Stimulated activated naive B cell treated with anti-CD40 and anti-IgM and Interleukin-4, amounts not matched to agents 10 μg/mL and 1 μg/mL and 100 μg/mL, for 72 hours (primary cell): Measurements from ENCODE around the gene ZNF641.

Experiments used
- ATAC-seq, 2 donors: fragments of 150-1000 bp; cut with Tn5 transposase; replicated peaks; 2 replicates each; pipeline ENCODE4 v1.10.0; 2021; ENCODE audit warnings: moderate library complexity in 1 of 2
- DNase-seq: peaks from one replicate; pipeline ENCODE4 v3.0.0; 2021
- H3K27ac Mint-ChIP-seq: one replicate; pipeline ENCODE4 v1.8.0; 2022; ENCODE audit warnings: mild to moderate bottlenecking, mixed read lengths
- H3K27me3 Mint-ChIP-seq, 2 donors: one replicate each; pipeline ENCODE4 v1.8.0; 2022; ENCODE audit warnings: mixed read lengths in 2 of 2
- H3K36me3 Mint-ChIP-seq, 2 donors: one replicate each; pipeline ENCODE4 v1.8.0; 2022; ENCODE audit warnings: mixed read lengths in 2 of 2, mild to moderate bottlenecking in 1 of 2
- H3K4me1 Mint-ChIP-seq, 2 donors: one replicate each; pipeline ENCODE4 v1.8.0; 2022; ENCODE audit warnings: mixed read lengths in 2 of 2, mild to moderate bottlenecking in 1 of 2
- H3K4me3 Mint-ChIP-seq, 2 donors: one replicate each; pipeline ENCODE4 v1.8.0; 2022; ENCODE audit warnings: mild to moderate bottlenecking in 2 of 2, mixed read lengths in 2 of 2, moderate library complexity in 1 of 2
- H3K9me3 Mint-ChIP-seq, 2 donors: one replicate each; pipeline ENCODE4 v1.8.0; 2022; ENCODE audit warnings: mixed read lengths in 2 of 2, mild to moderate bottlenecking in 1 of 2

The ZNF641 gene

GRCh38 chr12:48350249-48351021, at the start of gene ZNF641:
Gene ZNF641 (minus strand): TSS chr12:48350919. CDS start chr12:48348090, 2,829 bp downstream.
- peaks cover 16 to 18% of the 10 kb centered on the region in 2 donors for H3K36me3 Mint-ChIP-seq
- H3K27ac Mint-ChIP-seq = peak within 1 kb of the TSS; percentile 94
- no peaks in the 10 kb centered on the region for H3K9me3 Mint-ChIP-seq
- ATAC-seq (peak; percentile 88 to 89), DNase-seq (peak; percentile 53)
- peaks cover 16 to 19% of the 10 kb centered on the region in 2 donors for H3K4me1 Mint-ChIP-seq
- no peaks in the 10 kb centered on the region for H3K27me3 Mint-ChIP-seq
- peak within 1 kb of the TSS; percentile 94 to 96 for H3K4me3 Mint-ChIP-seq

- no peak overlapping the region for H3K27ac Mint-ChIP-seq
Measured at GRCh38 chr12:48390026-48390425, 39.3 kb upstream of the ZNF641 start.

GRCh38 chr12:48389409-48389808, 38.7 kb upstream of the ZNF641 start:
- no peak for ATAC-seq
- peaks cover 32 to 53% of the 10 kb centered on the region in 2 donors for H3K27me3 Mint-ChIP-seq
- H3K9me3 Mint-ChIP-seq = peaks cover 0 to 3% of the 10 kb centered on the region in 2 donors

More at GRCh38 chr12:48390026-48390425, 39.3 kb upstream of the ZNF641 start:
- Mint-ChIP-seq H3K4me3 (no peak overlapping the region), H3K27me3 (peaks cover 38 to 56% of the 10 kb centered on the region in 2 donors), H3K4me1 (no peaks in the 10 kb centered on the region), H3K9me3 (peaks cover 0 to 3% of the 10 kb centered on the region in 2 donors), H3K36me3 (no peaks in the 10 kb centered on the region)
- no peak for DNase-seq
- ATAC-seq = no peak

GRCh38 chr12:48388938-48389337, 38.2 kb upstream of the ZNF641 start:
- Mint-ChIP-seq H3K4me1 (no peaks in the 10 kb centered on the region), H3K36me3 (no peaks in the 10 kb centered on the region), H3K9me3 (peaks cover 0 to 3% of the 10 kb centered on the region in 2 donors), H3K4me3 (no peak overlapping the region), H3K27me3 (peaks cover 28 to 48% of the 10 kb centered on the region in 2 donors), H3K27ac (no peak overlapping the region)
- ATAC-seq (no peak), DNase-seq (no peak)

More at GRCh38 chr12:48389409-48389808, 38.7 kb upstream of the ZNF641 start:
- no peak overlapping the region for H3K27ac Mint-ChIP-seq
- no peak for DNase-seq
- H3K4me1 Mint-ChIP-seq = no peaks in the 10 kb centered on the region
- H3K36me3 Mint-ChIP-seq = no peaks in the 10 kb centered on the region
- H3K4me3 Mint-ChIP-seq = no peak overlapping the region

- no peaks in the 10 kb centered on the region for H3K36me3 Mint-ChIP-seq
- H3K9me3 Mint-ChIP-seq = peaks cover under 1 to 3% of the 10 kb centered on the region in 2 donors
- no peak for DNase-seq
- H3K27ac Mint-ChIP-seq = no peak overlapping the region
- H3K4me3 Mint-ChIP-seq = no peak overlapping the region
- peaks cover 30 to 46% of the 10 kb centered on the region in 2 donors for H3K27me3 Mint-ChIP-seq
- no peaks in the 10 kb centered on the region for H3K4me1 Mint-ChIP-seq
- no peak for ATAC-seq
Measured at GRCh38 chr12:48388460-48388859, 37.7 kb upstream of the ZNF641 start.

GRCh38 chr12:48380596-48380995, 29.9 kb upstream of the ZNF641 start:
- H3K36me3 Mint-ChIP-seq = no peaks in the 10 kb centered on the region
- H3K27me3 Mint-ChIP-seq = peaks cover 20 to 26% of the 10 kb centered on the region in 2 donors
- no peak overlapping the region for H3K27ac Mint-ChIP-seq
- DNase-seq (no peak), ATAC-seq (no peak)
- H3K4me1 Mint-ChIP-seq = no peaks in the 10 kb centered on the region
- peaks cover 2 to 3% of the 10 kb centered on the region in 2 donors for H3K9me3 Mint-ChIP-seq
- H3K4me3 Mint-ChIP-seq = no peak overlapping the region

- peaks cover 0 to 2% of the 10 kb centered on the region in 2 donors for H3K9me3 Mint-ChIP-seq
- no peaks in the 10 kb centered on the region for H3K4me1 Mint-ChIP-seq
- no peak for ATAC-seq
- H3K4me3 Mint-ChIP-seq = no peak overlapping the region
- no peak overlapping the region for H3K27ac Mint-ChIP-seq
- DNase-seq = no peak
- H3K36me3 Mint-ChIP-seq = no peaks in the 10 kb centered on the region
- H3K27me3 Mint-ChIP-seq = peaks cover 16 to 21% of the 10 kb centered on the region in 2 donors
Measured at GRCh38 chr12:48379794-48380193, 29.1 kb upstream of the ZNF641 start.

- Mint-ChIP-seq H3K9me3 (no peaks in the 10 kb centered on the region), H3K27me3 (peaks cover 11 to 23% of the 10 kb centered on the region in 2 donors), H3K4me1 (no peaks in the 10 kb centered on the region), H3K4me3 (no peak overlapping the region), H3K27ac (no peak overlapping the region), H3K36me3 (no peaks in the 10 kb centered on the region)
- ATAC-seq (no peak), DNase-seq (no peak)
Measured at GRCh38 chr12:48377646-48378045, 26.9 kb upstream of the ZNF641 start.

- Mint-ChIP-seq H3K27ac (no peak overlapping the region), H3K9me3 (peaks cover 0 to 3% of the 10 kb centered on the region in 2 donors), H3K4me1 (no peaks in the 10 kb centered on the region), H3K27me3 (peaks cover 7 to 29% of the 10 kb centered on the region in 2 donors), H3K4me3 (no peak overlapping the region), H3K36me3 (peaks cover 0 to under 1% of the 10 kb centered on the region in 2 donors)
- DNase-seq (no peak), ATAC-seq (no peak)
Measured at GRCh38 chr12:48374164-48374563, 23.4 kb upstream of the ZNF641 start.

GRCh38 chr12:48366131-48366530, 15.4 kb upstream of the ZNF641 start:
- H3K27ac Mint-ChIP-seq = no peak overlapping the region
- no peak for DNase-seq
- H3K4me1 Mint-ChIP-seq = peaks cover 0 to 2% of the 10 kb centered on the region in 2 donors
- no peak overlapping the region for H3K4me3 Mint-ChIP-seq
- H3K36me3 Mint-ChIP-seq = peaks cover 0 to 2% of the 10 kb centered on the region in 2 donors
- peaks cover 0 to 7% of the 10 kb centered on the region in 2 donors for H3K9me3 Mint-ChIP-seq
- peaks cover 9 to 23% of the 10 kb centered on the region in 2 donors for H3K27me3 Mint-ChIP-seq
- no peak for ATAC-seq

- H3K36me3 Mint-ChIP-seq = no peaks in the 10 kb centered on the region
- H3K4me3 Mint-ChIP-seq = no peak overlapping the region
- ATAC-seq (no peak), DNase-seq (no peak)
- no peaks in the 10 kb centered on the region for H3K27me3 Mint-ChIP-seq
- H3K27ac Mint-ChIP-seq = no peak overlapping the region
- H3K9me3 Mint-ChIP-seq = no peaks in the 10 kb centered on the region
- H3K4me1 Mint-ChIP-seq = peaks cover 0 to 3% of the 10 kb centered on the region in 2 donors
Measured at GRCh38 chr12:48361664-48362339, 11.1 kb upstream of the ZNF641 start.

GRCh38 chr12:48358937-48359513, 8.3 kb upstream of the ZNF641 start:
- H3K9me3 Mint-ChIP-seq = no peaks in the 10 kb centered on the region

GRCh38 chr12:48356041-48356768, 5.5 kb upstream of the ZNF641 start:
- ATAC-seq (no peak), DNase-seq (no peak)
- H3K27me3 Mint-ChIP-seq = no peaks in the 10 kb centered on the region
- H3K36me3 Mint-ChIP-seq = no peaks in the 10 kb centered on the region
- H3K4me3 Mint-ChIP-seq = no peak overlapping the region
- no peak overlapping the region for H3K27ac Mint-ChIP-seq
- H3K4me1 Mint-ChIP-seq = peaks cover 4 to 6% of the 10 kb centered on the region in 2 donors
- H3K9me3 Mint-ChIP-seq = no peaks in the 10 kb centered on the region

More at GRCh38 chr12:48358937-48359513, 8.3 kb upstream of the ZNF641 start:
- Mint-ChIP-seq H3K27ac (no peak overlapping the region), H3K27me3 (no peaks in the 10 kb centered on the region), H3K36me3 (no peaks in the 10 kb centered on the region), H3K4me3 (no peak overlapping the region), H3K4me1 (peaks cover 0 to 3% of the 10 kb centered on the region in 2 donors)
- no peak for DNase-seq
- no peak for ATAC-seq
